ENCODE data around the gene RPLP2.
A peak's percentile ranks its signal among the peaks of the same experiment; 100 is the strongest.

RPLP2 gene

DNA sequence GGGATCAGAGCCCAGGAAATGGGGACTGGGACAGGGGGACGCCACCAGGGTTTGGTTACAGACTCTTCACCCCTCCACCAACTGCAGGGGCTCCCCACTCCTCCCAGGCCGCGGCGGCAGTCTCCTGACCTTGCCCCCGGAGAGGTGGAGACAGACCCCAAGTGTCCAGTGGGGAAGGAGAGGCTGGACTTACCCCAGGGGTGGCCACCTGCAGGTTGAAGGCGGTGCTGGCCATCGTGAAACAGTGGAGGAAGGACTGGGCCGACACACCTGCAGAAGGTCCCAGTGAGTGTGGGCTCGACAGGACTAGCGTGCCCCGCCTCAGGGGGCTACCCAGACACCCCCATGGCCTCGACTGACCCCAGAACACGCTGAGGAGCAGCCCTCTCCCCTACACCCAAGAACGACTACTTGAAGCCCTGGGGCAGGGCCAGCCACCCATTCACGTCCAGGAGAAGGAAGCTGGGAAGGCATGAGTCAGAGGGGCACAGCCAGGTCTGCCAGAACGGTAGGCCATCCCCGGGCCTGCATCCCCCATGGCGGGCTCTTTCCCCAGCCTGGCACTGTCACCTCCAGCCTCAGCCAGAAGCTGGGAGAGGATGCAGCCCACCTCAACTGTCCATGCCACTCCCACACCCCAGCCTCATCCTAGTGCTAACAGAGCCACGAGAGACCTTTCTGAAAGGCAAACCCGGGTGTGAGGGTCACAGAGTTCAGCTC lies 34.7 kb upstream of the RPLP2 start:
- DNase-seq: no peak

DNA sequence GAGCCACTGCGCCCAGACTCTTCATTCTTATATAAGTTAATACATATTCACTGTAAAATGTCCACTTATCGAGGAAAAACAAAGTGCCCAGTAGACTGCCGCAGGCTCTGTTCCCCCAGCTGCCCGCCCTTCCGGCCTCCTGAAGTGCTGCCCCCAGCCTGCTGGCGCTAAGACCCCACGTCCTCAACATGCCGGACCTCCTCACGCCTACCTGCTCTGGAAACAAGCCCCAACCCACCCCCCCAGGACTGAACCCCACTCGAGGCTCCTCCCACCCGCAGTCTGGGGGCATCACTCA lies 33.6 kb upstream of the RPLP2 start:
- no peak for DNase-seq

- DNase-seq: peak; percentile 22
These were observed 33.0 kb upstream of the RPLP2 start for GRCh38 chr11:776561-777287.

GRCh38 chr11:777288-778255 lies 32.2 kb upstream of the RPLP2 start, which contains the start of gene GATD1:
GATD1 (minus strand) TSS chr11:777487; CDS start chr11:777462, 25 bp downstream.
- DNase-seq: peak; percentile 94

GRCh38 chr11:778976-779954 lies 30.5 kb upstream of the RPLP2 start:
- no peak for DNase-seq

DNA sequence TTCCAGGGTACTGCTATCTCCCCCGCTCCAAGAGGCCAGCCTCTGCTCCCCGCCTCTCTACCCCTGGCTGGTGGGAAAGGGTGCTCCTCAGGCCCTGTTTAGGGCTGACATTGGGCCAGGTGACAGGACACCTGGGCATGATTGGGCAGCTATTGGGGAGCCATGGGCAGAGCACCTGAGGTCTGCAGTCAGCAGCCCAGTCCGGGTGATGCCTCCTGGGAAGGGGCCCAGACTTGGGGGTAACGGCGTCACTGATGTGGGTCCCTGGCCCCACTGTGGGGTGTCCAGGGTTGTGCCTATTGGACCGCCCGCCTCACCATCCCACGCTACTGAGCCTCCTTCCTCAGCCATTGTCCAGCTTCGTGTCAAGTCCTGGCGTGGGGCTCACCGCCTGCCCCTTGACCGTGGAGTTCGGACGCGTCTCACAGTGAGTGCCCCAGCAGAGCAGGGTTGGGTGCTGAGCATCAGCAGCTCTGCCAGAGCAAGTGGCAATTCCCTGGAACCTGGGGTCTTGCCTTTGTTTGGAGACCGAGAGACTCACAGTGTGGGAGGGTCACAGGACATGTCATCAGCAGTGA lies 29.7 kb upstream of the RPLP2 start:
- DNase-seq: no peak

GRCh38 chr11:782264-783174 lies 27.2 kb upstream of the RPLP2 start:
- DNase-seq: no peak

DNA sequence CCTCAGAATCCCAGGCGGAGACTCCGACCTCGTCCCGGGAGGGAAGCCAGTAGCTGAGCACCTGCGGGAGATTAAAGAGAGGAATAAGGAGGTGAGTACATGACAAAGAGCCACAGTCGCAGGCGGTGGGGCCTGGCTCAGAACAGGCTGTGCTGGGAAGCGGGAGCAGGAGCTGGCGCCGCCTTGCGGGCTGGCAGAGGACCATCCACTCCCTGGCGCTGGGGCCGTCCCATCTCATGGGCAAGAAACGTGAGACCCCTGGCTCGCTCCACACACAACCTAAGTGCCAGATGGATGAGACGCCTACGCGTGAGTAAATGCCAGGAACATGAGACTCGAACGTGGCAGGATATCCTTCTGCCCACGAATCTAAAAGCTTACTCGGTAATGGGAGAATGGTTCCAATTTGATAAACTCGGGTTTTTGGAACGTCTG lies 26.2 kb upstream of the RPLP2 start:
- no peak for DNase-seq

GRCh38 chr11:786235-787083 lies 23.3 kb upstream of the RPLP2 start:
- no peak for DNase-seq

- DNase-seq: no peak
These were observed 22.6 kb upstream of the RPLP2 start for GRCh38 chr11:787084-787675.

DNA sequence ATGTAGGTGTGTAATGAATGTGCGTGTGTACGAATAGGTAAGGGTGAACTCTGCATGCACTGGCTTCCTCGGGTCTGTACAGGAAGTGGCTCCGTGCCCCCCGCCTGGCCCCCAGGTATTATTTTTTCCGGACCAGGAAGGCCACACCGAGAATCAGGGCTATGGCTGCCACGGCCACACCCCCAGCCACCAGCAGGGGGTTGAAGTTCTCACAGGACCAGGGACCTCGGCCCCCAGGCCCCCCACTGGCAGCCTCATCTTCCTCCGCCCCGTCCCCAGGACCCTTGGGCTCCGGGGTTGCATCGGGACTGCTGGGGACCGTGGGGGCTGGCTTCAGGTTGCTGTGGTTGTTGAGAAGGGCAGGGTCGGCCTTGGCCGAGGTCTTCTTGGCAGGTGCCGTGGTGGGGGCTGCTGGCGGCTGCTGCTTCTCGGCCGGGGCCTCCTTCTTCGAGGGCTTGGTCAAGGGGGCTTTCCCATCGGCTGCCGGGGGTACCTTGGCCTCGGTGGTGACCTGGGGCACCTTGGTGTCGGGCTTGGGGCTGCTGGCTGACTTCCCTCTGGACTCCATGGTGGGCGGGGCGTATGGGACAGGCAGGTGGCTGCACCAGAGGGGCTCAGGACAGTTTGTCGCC lies 21.6 kb upstream of the RPLP2 start:
- DNase-seq: no peak

- no peak for DNase-seq
These were observed 20.5 kb upstream of the RPLP2 start for GRCh38 chr11:788953-789940.

GRCh38 chr11:789943-790342 lies 19.8 kb upstream of the RPLP2 start, which contains the start of gene CEND1:
CEND1 (minus strand) TSS chr11:790090; CDS start chr11:788576, 1,514 bp downstream.
- DNase-seq: no peak

DNA sequence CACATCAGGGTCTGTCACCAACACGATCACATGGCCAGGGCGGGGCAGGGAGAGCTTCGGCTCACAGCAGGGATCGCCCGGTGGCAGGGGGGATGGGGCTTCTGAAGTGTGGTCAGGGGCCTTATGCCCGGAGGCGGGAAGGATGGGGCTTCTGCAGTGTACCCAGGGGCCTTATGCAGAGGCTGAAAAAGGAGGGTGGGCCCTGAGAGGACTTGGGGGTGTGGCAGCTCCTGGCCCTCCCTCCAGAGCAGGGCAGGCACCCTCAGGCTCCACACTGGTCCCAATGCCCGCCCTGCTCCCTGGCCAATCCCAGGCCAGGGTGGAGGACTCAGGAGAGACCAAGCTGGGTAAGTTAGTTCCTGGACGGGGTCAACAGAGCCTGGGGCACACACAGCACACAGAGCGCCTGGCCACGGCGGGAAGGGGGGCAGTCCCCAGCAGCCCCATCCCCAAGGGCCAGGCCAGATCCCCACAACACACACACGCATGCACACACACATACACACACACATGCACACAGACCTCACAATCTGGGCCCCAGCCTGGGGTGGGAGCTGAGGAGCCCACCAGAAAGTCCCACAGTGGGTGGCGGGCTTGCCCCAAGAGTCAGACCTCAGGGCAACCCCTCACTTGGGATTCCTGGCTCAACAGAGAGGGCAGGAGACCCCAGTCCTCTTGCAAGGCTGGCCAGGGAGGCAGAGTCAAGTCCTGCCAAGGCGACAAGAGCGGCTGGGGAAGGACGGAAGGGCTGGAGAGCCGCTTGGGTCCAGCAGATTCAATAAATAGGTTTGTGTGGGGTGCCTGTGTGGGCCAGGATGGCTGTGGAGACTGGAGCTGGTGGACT lies 18.8 kb upstream of the RPLP2 start:
- DNase-seq: no peak

- no peak for DNase-seq
These were observed 17.9 kb upstream of the RPLP2 start for GRCh38 chr11:791658-792534.

GRCh38 chr11:792535-792821 lies 17.3 kb upstream of the RPLP2 start:
- DNase-seq: no peak

All from activated gamma-delta T cell treated with Interleukin-2 at 50 U/mL for 16 hours (primary cell).